Keratinocyte (primary cell): Measurements from ENCODE around the gene RICTOR. TPM values are rescaled to one million over a fixed set of nuclear protein-coding genes. Genes with fewer than 3 reads are reported as not detected.

ENCODE experiments used
- DNase-seq: peaks from one replicate; pipeline ENCODE4 v3.0.0-alpha.2; 2011; ENCODE audit warnings: low read depth, missing footprints, low spot score
- FAIRE-seq: peaks from 2 replicates; lab custom pipeline; 2011; peaks lifted over from hg19 to GRCh38; lab: Jason Lieb, UNC
- H2AFZ ChIP-seq: 2 replicates; pipeline ENCODE4 v1.6.0; 2012; ENCODE audit warnings: low read length, control low read depth, inconsistent platforms; ENCODE audit not compliant: control insufficient read depth
- H3K27ac ChIP-seq: 2 replicates; pipeline ENCODE4 v1.5.1; 2011; ENCODE audit warnings: low read length; ENCODE audit not compliant: control insufficient read depth, insufficient read depth
- H3K27me3 ChIP-seq: 3 replicates; pipeline ENCODE4 v1.6.0; 2011; ENCODE audit warnings: low read length; ENCODE audit not compliant: control insufficient read depth, insufficient read depth; ENCODE audit errors: extremely low read depth
- H3K36me3 ChIP-seq, 2 experiments: 2 replicates in 1 of 2; 3 replicates in 1 of 2; pipeline ENCODE4 v1.5.1; 2011; ENCODE audit warnings: low read length in 2 of 2, mild to moderate bottlenecking in 1 of 2; ENCODE audit not compliant: control insufficient read depth in 2 of 2, insufficient read depth in 2 of 2; ENCODE audit errors: extremely low read depth in 1 of 2
- H3K4me1 ChIP-seq: 3 replicates; pipeline ENCODE4 v1.5.1; 2011; ENCODE audit warnings: low read length; ENCODE audit not compliant: control insufficient read depth, insufficient read depth; ENCODE audit errors: extremely low read depth
- H3K4me2 ChIP-seq: 3 replicates; pipeline ENCODE4 v1.6.0; 2011; ENCODE audit warnings: low read depth, low read length; ENCODE audit not compliant: control insufficient read depth, insufficient read depth; ENCODE audit errors: extremely low read depth
- H3K4me3 ChIP-seq, 3 experiments: fragments of 200-600 bp in 1 of 3; sonication (generic) in 1 of 3; 2 replicates in 2 of 3; 3 replicates in 1 of 3; pipeline ENCODE4 v1.5.1; 2011 to 2016; ENCODE audit warnings: low read length in 3 of 3, mild to moderate bottlenecking in 3 of 3, control low read depth in 2 of 3, inconsistent platforms in 1 of 3, low read depth in 1 of 3, mixed read lengths in 1 of 3, mixed run types in 1 of 3, moderate library complexity in 1 of 3; ENCODE audit not compliant: control insufficient read depth in 2 of 3, insufficient read depth in 2 of 3; ENCODE audit errors: extremely low read depth in 1 of 3
- H3K79me2 ChIP-seq: 2 replicates; pipeline ENCODE4 v1.6.0; 2012; ENCODE audit warnings: low read length; ENCODE audit not compliant: control insufficient read depth, insufficient read depth
- H3K9ac ChIP-seq: 3 replicates; pipeline ENCODE4 v1.6.0; 2011; ENCODE audit warnings: low read length; ENCODE audit not compliant: control insufficient read depth, insufficient read depth; ENCODE audit errors: extremely low read depth
- H3K9me1 ChIP-seq: 3 replicates; pipeline ENCODE4 v1.6.0; 2011; ENCODE audit warnings: low read length; ENCODE audit not compliant: control insufficient read depth, insufficient read depth; ENCODE audit errors: extremely low read depth
- H3K9me3 ChIP-seq: 2 replicates; pipeline ENCODE4 v1.5.1; 2012; ENCODE audit warnings: low read depth, low read length; ENCODE audit not compliant: control insufficient read depth
- H4K20me1 ChIP-seq: 3 replicates; pipeline ENCODE4 v1.6.0; 2011; ENCODE audit warnings: low read length; ENCODE audit not compliant: control insufficient read depth, insufficient read depth; ENCODE audit errors: extremely low read depth
- CTCF ChIP-seq, 3 experiments: IDR thresholded peaks in 1 of 3; conservative IDR thresholded peaks in 1 of 3; optimal IDR thresholded peaks in 1 of 3; 2 replicates in 2 of 3; 3 replicates in 1 of 3; pipeline versions ENCODE3 to v1.5.1; 2011; ENCODE audit warnings: low read length in 3 of 3, mild to moderate bottlenecking in 3 of 3, moderate library complexity in 2 of 3, control low read depth in 1 of 3, inconsistent platforms in 1 of 3; ENCODE audit not compliant: insufficient read depth in 2 of 3; ENCODE audit errors: extremely low read depth in 1 of 3
- EZH2 ChIP-seq: IDR thresholded peaks from one replicate; pipeline ENCODE4 v1.6.1; 2012; ENCODE audit warnings: inconsistent platforms, mild to moderate bottlenecking, low read length, moderate library complexity
- dilution Hi-C: fragments of 300-500 bp; cut with MboI; formaldehyde crosslinking; loops from one replicate; pipeline ENCODE4 v1.7.0; 2020; ENCODE audit warnings: low sequenced_read_pairs; ENCODE audit not compliant: extremely low pct_ligation_motif_present
- polyA plus RNA-seq, 5 experiments: library from polyadenylated mRNA; depleted of rRNA in 3 of 5; stranded (reverse) in 3 of 5; stranded (forward) in 1 of 5; unstranded in 1 of 5; fragments of >200 nt; gene quantifications; 1 replicate in 1 of 5; 2 replicates in 3 of 5; 3 replicates in 1 of 5; pipeline versions ENCODE4 v1.2.1 to v1.2.3, GENCODE V29; 2011 to 2012; ENCODE audit warnings: missing spikeins in 2 of 5, low read depth in 1 of 5, low replicate concordance in 1 of 5

Gene RICTOR
- polyA plus RNA-seq, 1 donor (not counting 4 experiments of a cell fraction or from before 2014, with no cell fraction given), result 11.5 TPM

GRCh38 chr5:39107350-39107749 is 33.2 kb upstream of the RICTOR start:
- TF ChIP-seq EZH2, result no peak
- no peak for TF ChIP-seq CTCF (optimal IDR thresholded peaks at IDR 0.05 in 1 of 3, IDR thresholded peaks at IDR 0.05 in 1 of 3, conservative IDR thresholded peaks at IDR 0.05 in 1 of 3; ENCODE audit: extremely low read depth in 1 of 3, insufficient read depth in 2 of 3, low read length in 3 of 3)
- Histone ChIP-seq H3K9me3 (no peaks in the 10 kb centered on the region), H3K27ac (no peak overlapping the region), H3K9ac (no peak overlapping the region), H3K27me3 (no peaks in the 10 kb centered on the region), H2AFZ (no peak overlapping the region), H3K4me3 (no peak overlapping the region), H3K9me1 (no peaks in the 10 kb centered on the region), H3K79me2 (no peaks in the 10 kb centered on the region), H3K4me1 (peaks cover 8% of the 10 kb centered on the region), H3K4me2 (no peak overlapping the region), H4K20me1 (no peaks in the 10 kb centered on the region), H3K36me3 (no peaks in the 10 kb centered on the region)
- dilution Hi-C loops, result no loop called here
- FAIRE-seq, result no peak
- no peak for DNase-seq

GRCh38 chr5:39106322-39106721 is 32.1 kb upstream of the RICTOR start:
- dilution Hi-C loops, result no loop called here
- no peaks in the 10 kb centered on the region for H3K9me3 ChIP-seq
- H3K9me1 ChIP-seq, result no peaks in the 10 kb centered on the region
- H3K79me2 ChIP-seq, result no peaks in the 10 kb centered on the region
- no peak overlapping the region for H3K27ac ChIP-seq
- no peak overlapping the region for H3K4me2 ChIP-seq
- H3K36me3 ChIP-seq, result no peaks in the 10 kb centered on the region
- H2AFZ ChIP-seq, result no peak overlapping the region
- peaks cover 17% of the 10 kb centered on the region for H3K4me1 ChIP-seq
- FAIRE-seq (no peak), DNase-seq (no peak)
- no peaks in the 10 kb centered on the region for H4K20me1 ChIP-seq
- H3K9ac ChIP-seq, result no peak overlapping the region
- no peak overlapping the region for H3K4me3 ChIP-seq
- TF ChIP-seq CTCF (optimal IDR thresholded peaks at IDR 0.05 in 1 of 3, IDR thresholded peaks at IDR 0.05 in 1 of 3, conservative IDR thresholded peaks at IDR 0.05 in 1 of 3; ENCODE audit: extremely low read depth in 1 of 3, insufficient read depth in 2 of 3, low read length in 3 of 3) (peak in 1 of 3 experiments; percentile 20), EZH2 (no peak)
- no peaks in the 10 kb centered on the region for H3K27me3 ChIP-seq
